ENCODE measurements around the gene AHRR.

The AHRR gene

GRCh38 chr5:351084-351920 lies 29.8 kb downstream of the AHRR start:
- no peaks in the 10 kb centered on the region for H3K36me3 ChIP-seq (replicated peaks)
- H3K9me3 ChIP-seq = no peaks in the 10 kb centered on the region
- DNase-seq (ENCODE audit: low spot score in 2 of 2) = no peak
- no peaks in the 10 kb centered on the region for H3K4me1 ChIP-seq
- in situ Hi-C loops (cut with MboI; ENCODE audit: low sequenced_read_pairs) = no loop called here
- no peaks in the 10 kb centered on the region for H3K27me3 ChIP-seq (ENCODE audit: low read depth)
- H3K4me3 ChIP-seq = no peak overlapping the region

GRCh38 chr5:351921-352245 lies 30.4 kb downstream of the AHRR start:
- in situ Hi-C loops (cut with MboI; ENCODE audit: low sequenced_read_pairs) = no loop called here
- DNase-seq (ENCODE audit: low spot score in 2 of 2) = no peak
- H3K4me1 ChIP-seq = no peaks in the 10 kb centered on the region
- no peaks in the 10 kb centered on the region for H3K9me3 ChIP-seq
- no peak overlapping the region for H3K4me3 ChIP-seq
- no peaks in the 10 kb centered on the region for H3K27me3 ChIP-seq (ENCODE audit: low read depth)
- no peaks in the 10 kb centered on the region for H3K36me3 ChIP-seq (replicated peaks)

GRCh38 chr5:352639-353611 lies 31.4 kb downstream of the AHRR start:
- Histone ChIP-seq H3K36me3 (replicated peaks) (no peaks in the 10 kb centered on the region), H3K4me3 (no peak overlapping the region), H3K9me3 (no peaks in the 10 kb centered on the region), H3K4me1 (no peaks in the 10 kb centered on the region), H3K27me3 (ENCODE audit: low read depth) (no peaks in the 10 kb centered on the region)
- in situ Hi-C loops (cut with MboI; ENCODE audit: low sequenced_read_pairs) = no loop called here
- DNase-seq (ENCODE audit: low spot score in 2 of 2) = no peak

GRCh38 chr5:353612-354580 lies 32.4 kb downstream of the AHRR start:
- Histone ChIP-seq H3K27me3 (ENCODE audit: low read depth) (no peaks in the 10 kb centered on the region), H3K4me3 (no peak overlapping the region), H3K36me3 (replicated peaks) (no peaks in the 10 kb centered on the region), H3K9me3 (no peaks in the 10 kb centered on the region), H3K4me1 (no peaks in the 10 kb centered on the region)
- in situ Hi-C loops (cut with MboI; ENCODE audit: low sequenced_read_pairs) = no loop called here
- DNase-seq (ENCODE audit: low spot score in 2 of 2) = no peak

- DNase-seq (ENCODE audit: low spot score in 2 of 2) = no peak
- Histone ChIP-seq H3K4me1 (no peaks in the 10 kb centered on the region), H3K9me3 (no peaks in the 10 kb centered on the region), H3K4me3 (no peak overlapping the region), H3K27me3 (ENCODE audit: low read depth) (no peaks in the 10 kb centered on the region), H3K36me3 (replicated peaks) (no peaks in the 10 kb centered on the region)
- in situ Hi-C loops (cut with MboI; ENCODE audit: low sequenced_read_pairs) = no loop called here
Measured at GRCh38 chr5:354581-355378, 33.3 kb downstream of the AHRR start.

- H3K27me3 ChIP-seq (ENCODE audit: low read depth) = no peaks in the 10 kb centered on the region
- in situ Hi-C loops (cut with MboI; ENCODE audit: low sequenced_read_pairs) = no loop called here
- no peak overlapping the region for H3K4me3 ChIP-seq
- H3K9me3 ChIP-seq = no peaks in the 10 kb centered on the region
- H3K36me3 ChIP-seq (replicated peaks) = no peaks in the 10 kb centered on the region
- no peaks in the 10 kb centered on the region for H3K4me1 ChIP-seq
- no peak for DNase-seq (ENCODE audit: low spot score in 2 of 2)
Measured at GRCh38 chr5:355379-355935, 33.9 kb downstream of the AHRR start.

GRCh38 chr5:355958-356357 lies 34.4 kb downstream of the AHRR start:
- Histone ChIP-seq H3K9me3 (no peaks in the 10 kb centered on the region), H3K4me3 (no peak overlapping the region), H3K27me3 (ENCODE audit: low read depth) (no peaks in the 10 kb centered on the region), H3K36me3 (replicated peaks) (no peaks in the 10 kb centered on the region), H3K4me1 (no peaks in the 10 kb centered on the region)
- in situ Hi-C loops (cut with MboI; ENCODE audit: low sequenced_read_pairs) = no loop called here
- no peak for DNase-seq (ENCODE audit: low spot score in 2 of 2)

GRCh38 chr5:359301-359897 lies 37.9 kb downstream of the AHRR start:
- H3K36me3 ChIP-seq (replicated peaks) = no peaks in the 10 kb centered on the region
- no peak for DNase-seq (ENCODE audit: low spot score in 2 of 2)

GRCh38 chr5:360257-361027 lies 38.9 kb downstream of the AHRR start:
- DNase-seq (ENCODE audit: low spot score in 2 of 2) = no peak
- in situ Hi-C loops (cut with MboI; ENCODE audit: low sequenced_read_pairs) = no loop called here
- Histone ChIP-seq H3K4me3 (no peak overlapping the region), H3K9me3 (no peaks in the 10 kb centered on the region), H3K4me1 (no peaks in the 10 kb centered on the region), H3K27me3 (ENCODE audit: low read depth) (no peaks in the 10 kb centered on the region), H3K36me3 (replicated peaks) (no peaks in the 10 kb centered on the region)

More at GRCh38 chr5:359301-359897, 37.9 kb downstream of the AHRR start:
- in situ Hi-C loops (cut with MboI; ENCODE audit: low sequenced_read_pairs) = no loop called here
- Histone ChIP-seq H3K9me3 (no peaks in the 10 kb centered on the region), H3K4me1 (no peaks in the 10 kb centered on the region), H3K4me3 (no peak overlapping the region), H3K27me3 (ENCODE audit: low read depth) (no peaks in the 10 kb centered on the region)

- Histone ChIP-seq H3K36me3 (replicated peaks) (no peaks in the 10 kb centered on the region), H3K4me1 (no peaks in the 10 kb centered on the region), H3K27me3 (ENCODE audit: low read depth) (no peaks in the 10 kb centered on the region), H3K4me3 (no peak overlapping the region), H3K9me3 (no peaks in the 10 kb centered on the region)
- in situ Hi-C loops (cut with MboI; ENCODE audit: low sequenced_read_pairs) = no loop called here
- DNase-seq (ENCODE audit: low spot score in 2 of 2) = no peak
Measured at GRCh38 chr5:362189-362588, 40.7 kb downstream of the AHRR start.

GRCh38 chr5:362978-363765 lies 41.7 kb downstream of the AHRR start:
- in situ Hi-C loops (cut with MboI; ENCODE audit: low sequenced_read_pairs) = no loop called here
- no peak overlapping the region for H3K4me3 ChIP-seq
- DNase-seq (ENCODE audit: low spot score in 2 of 2) = no peak

More at GRCh38 chr5:362978-363765, 41.7 kb downstream of the AHRR start:
- Histone ChIP-seq H3K9me3 (no peaks in the 10 kb centered on the region), H3K36me3 (replicated peaks) (no peaks in the 10 kb centered on the region), H3K4me1 (no peaks in the 10 kb centered on the region), H3K27me3 (ENCODE audit: low read depth) (no peaks in the 10 kb centered on the region)

Measured in HAP-1 (cell line).